Heart left ventricle (tissue), 13 donors: ENCODE data around the gene FAM227B.

Source experiments
- POLR2A ChIP-seq, 2 donors: fragments of 450-650 bp; IDR thresholded peaks; one replicate each; pipeline ENCODE4 v1.6.1; 2017; ENCODE audit warnings: antibody characterized with exemption in 2 of 2, mild to moderate bottlenecking in 2 of 2, moderate library complexity in 2 of 2
- TF ChIP-seq, protein P1 (sequence below), 12 donors: fragments of 200-600 bp; sonication (generic) in 4 of 12; IDR thresholded peaks; one replicate each; pipeline versions ENCODE4 v1.5.0 to v1.8.0; 2018 to 2022; ENCODE audit warnings: antibody characterized with exemption in 12 of 12, mild to moderate bottlenecking in 5 of 12
- donor health status: ischemic (EF 13 %, LVEDD 7.1; RV severe dilation, severe dysfunction).
- donor health status: DM: no; HTN: yes; CAD: no.
- donor health status: DM: no; HTN: no; CAD: no.
- donor health status: ischemic (EF 25% LVEDD 6.9; RV normal size, moderate dysfunction).
- donor health status: ischemic (EF 25% LVEDD 5.7; RV mildly dilated, moderate dysfunction).
- donor health status: ischemic (EF 35%, LVEDD 5.7; RV mildly dilated, moderate dysfunction).
- donor health status: nonischemic (EF 11% LVEDD 7.7; RV severe dilation, severe dysfunction).
- donor health status: DM: yes; HTN: yes; CAD: no.
- donor health status: PGD.
- donor health status: ischemic (EF 29% LVEDD 5.4; RV normal size, mild dysfunction).
- donor health status: nonischemic (EF 23%, LVEDD 6.1; RV moderate dilation, normal function).

- TF ChIP-seq POLR2A (IDR thresholded peaks at IDR 0.05) = no peak
- TF ChIP-seq, protein P1, sequence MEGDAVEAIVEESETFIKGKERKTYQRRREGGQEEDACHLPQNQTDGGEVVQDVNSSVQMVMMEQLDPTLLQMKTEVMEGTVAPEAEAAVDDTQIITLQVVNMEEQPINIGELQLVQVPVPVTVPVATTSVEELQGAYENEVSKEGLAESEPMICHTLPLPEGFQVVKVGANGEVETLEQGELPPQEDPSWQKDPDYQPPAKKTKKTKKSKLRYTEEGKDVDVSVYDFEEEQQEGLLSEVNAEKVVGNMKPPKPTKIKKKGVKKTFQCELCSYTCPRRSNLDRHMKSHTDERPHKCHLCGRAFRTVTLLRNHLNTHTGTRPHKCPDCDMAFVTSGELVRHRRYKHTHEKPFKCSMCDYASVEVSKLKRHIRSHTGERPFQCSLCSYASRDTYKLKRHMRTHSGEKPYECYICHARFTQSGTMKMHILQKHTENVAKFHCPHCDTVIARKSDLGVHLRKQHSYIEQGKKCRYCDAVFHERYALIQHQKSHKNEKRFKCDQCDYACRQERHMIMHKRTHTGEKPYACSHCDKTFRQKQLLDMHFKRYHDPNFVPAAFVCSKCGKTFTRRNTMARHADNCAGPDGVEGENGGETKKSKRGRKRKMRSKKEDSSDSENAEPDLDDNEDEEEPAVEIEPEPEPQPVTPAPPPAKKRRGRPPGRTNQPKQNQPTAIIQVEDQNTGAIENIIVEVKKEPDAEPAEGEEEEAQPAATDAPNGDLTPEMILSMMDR (IDR thresholded peaks at IDR 0.05) = no peak
Observed at GRCh38 chr15:49415149-49415548, 205.5 kb downstream of the FAM227B start.
